ENCODE measurements around the gene FMO5.

- TF ChIP-seq CTCF (IDR thresholded peaks at IDR 0.05; ENCODE audit: borderline replicate concordance, extremely low read depth, low read length, poor library complexity, severe bottlenecking) (no peak), EZH2 (IDR thresholded peaks at IDR 0.05; ENCODE audit: borderline replicate concordance, low read depth, low read length, severe bottlenecking) (no peak)
These were observed 39.1 kb upstream of the FMO5 start for GRCh38 chr1:147264158-147264768.

All from DND-41 (cell line).